GM21717 (cell line): ENCODE measurements around the gene LILRB5.
"Not testable (repeated sequence)": the region's sequence is repeated elsewhere in the genome, so short reads cannot be mapped to it uniquely, and the experiment has no call there.

Experiments
- ATAC-seq: cut with Tn5 transposase; IDR thresholded peaks from one replicate; pipeline ENCODE4 v1.9.1; 2021; ENCODE audit warnings: mild to moderate bottlenecking, moderate library complexity; ENCODE audit not compliant: unreplicated experiment

The LILRB5 gene

GRCh38 chr19:54257116-54257480, at the start of gene LILRB5:
Gene LILRB5, minus strand, starts transcription at chr19:54257273. Its CDS starts 80 bp downstream, at chr19:54257193.
- ATAC-seq, result no peak

DNA sequence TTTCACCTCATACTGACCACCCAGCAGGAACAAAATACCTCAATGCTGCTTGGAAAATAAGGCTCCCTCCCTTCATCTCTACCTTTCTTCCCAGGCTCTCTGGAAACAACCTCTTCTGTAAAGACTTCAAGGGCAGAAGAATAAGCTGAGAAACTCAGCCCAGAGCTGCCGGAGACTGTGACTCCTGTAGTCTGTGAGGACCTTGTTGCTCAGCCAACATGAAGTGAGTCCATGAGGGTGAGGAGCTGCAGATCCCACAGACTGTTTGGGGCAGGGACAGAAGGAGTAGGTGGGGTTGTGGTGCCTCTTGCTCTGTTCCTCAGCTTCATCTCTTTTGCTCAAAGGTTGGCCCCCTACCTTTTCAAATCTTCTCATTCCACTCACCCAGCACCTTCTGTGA, 48.1 kb upstream of the LILRB5 start:
- ATAC-seq, result no peak

DNA sequence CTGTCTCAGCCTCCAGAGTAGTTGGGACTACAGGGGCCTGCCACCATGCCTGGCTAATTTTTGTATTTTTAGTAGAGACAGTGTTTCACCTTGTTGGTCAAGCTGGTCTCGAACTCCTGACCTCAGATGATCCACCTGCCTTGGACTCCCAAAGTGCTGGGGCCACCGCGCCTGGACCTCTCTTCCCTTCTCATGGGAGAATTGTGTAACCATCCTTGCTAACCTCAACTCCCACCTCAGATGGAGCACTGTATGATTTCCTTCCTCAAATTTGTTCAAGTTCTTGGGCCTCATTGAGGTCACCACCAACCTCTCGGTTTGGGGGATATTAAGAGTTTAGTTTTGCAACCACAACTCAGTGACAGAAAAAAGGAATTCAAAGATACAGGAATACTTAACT, 45.2 kb upstream of the LILRB5 start:
- no peak for ATAC-seq

DNA sequence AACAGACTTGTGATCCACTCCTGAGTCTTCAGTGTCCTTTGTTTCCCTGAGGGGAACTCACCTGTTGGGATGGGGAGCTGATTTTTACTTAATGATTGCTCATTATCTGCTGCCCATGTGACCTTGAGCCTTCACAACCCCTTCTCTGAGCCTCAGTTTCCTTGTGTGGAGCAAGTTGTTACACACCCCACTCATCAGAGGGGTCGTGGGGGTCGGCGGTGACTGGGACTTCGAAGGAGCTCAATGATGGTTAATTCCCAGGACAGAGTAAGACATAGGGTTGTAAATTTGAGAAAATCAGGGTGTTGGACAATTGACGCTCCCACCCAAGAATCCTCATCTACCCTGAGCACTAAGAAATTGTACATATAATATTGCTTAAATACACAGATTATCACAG, 42.4 kb upstream of the LILRB5 start:
- ATAC-seq, result no peak

GRCh38 chr19:54299126-54299498, 42.0 kb upstream of the LILRB5 start:
- ATAC-seq, result no peak

DNA sequence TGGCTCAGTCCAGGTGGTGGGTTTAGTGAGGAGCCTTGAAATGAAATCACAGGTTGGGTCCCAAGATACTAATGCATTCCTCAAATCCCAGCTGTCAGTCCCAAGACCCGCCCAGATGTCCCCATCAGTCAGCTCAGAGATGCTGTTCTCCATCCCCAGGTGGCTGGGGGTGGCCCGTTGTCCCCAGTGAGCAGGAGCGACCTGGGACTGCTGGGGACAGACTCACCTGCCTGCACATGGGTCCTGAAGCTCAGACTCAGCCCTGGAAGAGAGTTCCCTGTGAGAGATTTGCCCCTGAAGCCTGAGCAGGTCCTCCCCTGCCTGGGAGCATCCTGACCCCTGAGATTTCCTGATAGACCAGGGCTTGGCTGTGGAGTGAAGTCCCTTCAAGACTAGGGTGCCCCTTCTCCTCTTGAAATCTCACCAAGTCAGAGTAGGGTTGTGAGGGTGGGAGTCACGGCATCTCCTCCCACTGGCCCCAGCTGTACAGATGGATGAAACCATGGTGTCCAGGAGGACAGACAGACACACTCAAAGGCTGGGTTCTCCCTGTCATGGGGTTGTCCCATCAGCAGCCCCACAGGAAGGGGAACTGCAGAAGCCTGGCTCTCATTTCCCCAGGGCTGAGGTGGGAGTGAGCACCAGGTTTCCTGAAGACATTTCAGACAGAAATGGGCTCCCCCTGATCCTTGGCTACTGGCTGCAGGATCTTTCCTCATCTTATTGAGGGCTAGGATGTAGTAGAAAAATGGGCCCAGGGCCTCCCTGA, 41.5 kb upstream of the LILRB5 start:
- no peak for ATAC-seq

GRCh38 chr19:54297759-54298305, 40.8 kb upstream of the LILRB5 start:
- ATAC-seq, result no peak

- no peak for ATAC-seq
These were observed 37.5 kb upstream of the LILRB5 start for GRCh38 chr19:54294539-54294938.

- ATAC-seq, result not testable (repeated sequence)
These were observed 32.1 kb upstream of the LILRB5 start for GRCh38 chr19:54289160-54289559.

DNA sequence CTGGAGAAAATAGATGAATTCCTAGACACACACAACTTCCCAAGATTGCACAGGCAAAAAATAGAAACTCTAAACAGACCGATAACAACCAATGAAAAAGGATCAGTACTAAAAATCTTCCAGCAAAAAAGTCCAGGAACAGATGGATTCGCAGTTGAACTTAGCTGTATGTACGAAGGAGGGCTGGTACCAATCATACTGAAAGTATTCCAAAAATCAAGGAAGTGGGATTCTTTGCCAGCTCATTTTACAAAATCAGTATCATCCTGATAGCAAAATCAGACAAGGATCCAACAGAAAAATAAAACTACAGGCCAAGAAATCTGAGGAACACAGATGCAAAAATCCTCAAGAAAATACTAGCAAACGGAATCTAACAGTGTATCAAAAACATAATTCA, 30.4 kb upstream of the LILRB5 start:
- ATAC-seq, result no peak

DNA sequence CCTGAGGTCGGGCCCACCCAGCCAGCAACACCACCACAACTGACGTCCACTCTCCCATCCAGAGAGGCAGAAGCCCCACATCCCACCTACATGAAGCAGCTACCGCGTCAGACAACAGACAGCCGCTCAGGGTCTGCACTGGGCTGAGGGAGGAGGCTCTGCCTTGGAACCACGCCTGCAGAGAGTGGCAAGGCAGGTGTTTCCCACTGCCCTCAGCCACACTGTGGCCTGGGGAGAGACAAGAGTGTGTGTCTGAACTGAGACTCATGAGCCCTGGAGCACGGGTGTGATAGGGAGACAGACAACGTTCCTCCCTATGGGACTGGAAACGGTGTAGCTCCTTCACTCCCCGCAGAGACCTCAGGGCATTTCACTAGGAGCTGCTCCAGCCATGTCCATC, 29.2 kb upstream of the LILRB5 start:
- not testable (repeated sequence) for ATAC-seq

- not testable (repeated sequence) for ATAC-seq
These were observed 28.5 kb upstream of the LILRB5 start for GRCh38 chr19:54285427-54286056.

GRCh38 chr19:54282686-54283470, 25.8 kb upstream of the LILRB5 start:
- no peak for ATAC-seq

DNA sequence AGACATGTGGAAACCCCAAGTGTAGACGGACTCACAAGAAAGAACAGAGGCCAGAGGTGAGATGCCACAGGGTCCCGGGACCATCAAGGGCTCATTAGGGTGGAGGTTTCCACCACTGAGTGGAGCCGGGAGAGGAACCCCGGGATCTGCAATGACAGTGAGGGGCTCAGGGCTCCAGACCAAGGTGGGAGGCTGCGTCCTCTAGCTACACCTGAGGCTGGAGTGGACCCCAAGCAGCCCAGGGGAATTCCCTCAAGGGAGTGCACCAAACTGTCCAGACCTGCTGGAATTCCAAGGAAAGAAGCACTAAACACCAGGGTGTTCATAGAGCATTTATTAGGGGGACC, 24.6 kb upstream of the LILRB5 start:
- ATAC-seq, result not testable (repeated sequence)

DNA sequence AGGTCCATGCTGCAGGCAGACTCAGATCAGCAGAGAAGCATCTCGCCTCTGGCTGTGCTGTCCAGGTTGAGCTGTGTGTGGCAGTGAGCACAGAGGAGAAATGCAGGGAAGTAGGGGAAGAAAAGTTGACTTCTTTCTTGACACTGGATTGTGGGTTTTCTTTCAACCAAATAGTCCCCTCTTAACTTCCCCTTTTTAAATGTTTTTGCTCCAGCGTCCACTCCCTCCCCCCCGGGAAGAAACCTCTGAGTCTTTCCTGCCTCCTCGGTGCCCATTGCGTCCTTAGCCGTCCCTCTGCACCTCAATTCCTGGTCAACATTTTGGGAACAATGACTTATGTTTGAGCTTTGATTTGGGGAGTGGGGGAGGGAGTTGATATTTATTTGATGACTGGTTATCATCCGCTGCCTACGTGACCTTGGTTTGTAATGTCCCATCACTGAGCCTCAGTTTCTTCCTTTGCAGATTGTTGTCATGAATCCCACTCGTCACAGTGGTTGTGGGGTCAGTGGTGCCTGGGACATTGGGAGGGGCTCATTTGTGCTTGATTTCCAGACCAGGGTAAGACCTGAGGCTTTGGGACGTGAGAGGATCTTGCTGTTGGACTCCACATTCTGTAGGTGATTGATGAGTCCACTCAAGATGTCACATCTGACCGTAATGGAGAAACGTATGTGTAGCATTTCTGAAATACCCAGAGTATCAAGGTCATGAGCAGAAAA, 24.1 kb upstream of the LILRB5 start, which contains the start of gene LILRB2:
LILRB2 (minus strand) TSS at position 104 of the 722 bp plus-strand sequence. CDS start 614 bp downstream, outside the sequence.
- no peak for ATAC-seq

DNA sequence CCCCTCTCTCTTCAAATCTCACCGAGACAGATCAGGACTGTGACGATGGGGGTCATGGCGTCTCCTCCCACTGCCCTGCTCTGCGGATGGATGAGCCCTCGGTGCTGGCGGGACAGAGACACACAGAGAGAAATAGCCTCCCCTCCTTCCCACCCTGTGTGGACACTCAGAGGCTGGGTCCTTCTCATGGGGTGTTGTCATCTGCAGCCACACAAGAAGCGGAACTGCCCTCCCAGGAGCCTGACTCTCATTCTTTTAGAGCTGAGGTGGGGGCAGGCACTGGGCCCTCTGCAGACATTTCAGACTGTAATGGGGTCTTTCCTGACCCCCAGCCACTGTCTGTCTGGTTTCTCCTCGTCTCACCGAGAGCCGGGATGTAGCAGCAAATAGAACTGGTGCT, 23.4 kb upstream of the LILRB5 start:
- ATAC-seq, result not testable (repeated sequence)

GRCh38 chr19:54280025-54280424, 23.0 kb upstream of the LILRB5 start:
- not testable (repeated sequence) for ATAC-seq

DNA sequence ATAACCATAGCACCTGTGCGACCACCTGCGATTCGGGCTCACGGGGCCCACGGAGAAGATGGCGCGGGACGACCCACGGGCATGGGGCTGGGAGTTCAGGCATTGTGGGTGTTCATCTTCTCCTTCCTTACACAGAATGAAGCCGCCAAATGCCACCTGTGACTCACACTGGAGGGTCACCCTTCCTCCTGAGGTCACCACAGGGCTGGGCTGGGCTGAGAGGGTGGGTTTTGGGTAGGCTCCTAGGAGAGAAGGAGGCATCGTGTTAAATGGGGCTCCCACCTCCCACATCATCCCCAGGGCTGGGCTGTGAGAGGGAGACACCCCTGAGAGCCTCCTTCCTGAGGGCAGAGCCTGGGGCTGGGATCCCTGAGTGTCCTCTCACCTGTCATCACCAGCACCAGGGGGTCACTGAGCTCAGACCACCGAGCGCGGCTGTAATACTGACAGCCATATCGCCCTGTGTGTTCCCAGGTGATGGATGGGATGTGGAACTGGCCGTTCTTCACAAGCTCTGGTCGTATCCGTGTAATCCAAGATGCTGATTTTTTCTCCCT, 22.4 kb upstream of the LILRB5 start:
- no peak for ATAC-seq

GRCh38 chr19:54278571-54279195, 21.6 kb upstream of the LILRB5 start:
- ATAC-seq, result not testable (repeated sequence)

GRCh38 chr19:54278056-54278455, 21.0 kb upstream of the LILRB5 start:
- not testable (repeated sequence) for ATAC-seq
